GM12891 (cell line): ENCODE results near the gene XPC.

Source experiments
- PAX5 ChIP-seq: IDR thresholded peaks from 2 replicates; pipeline ENCODE4 v1.6.1; 2011; ENCODE audit warnings: low read length, moderate library complexity, mild to moderate bottlenecking; ENCODE audit not compliant: insufficient read depth, severe bottlenecking
- POLR2A ChIP-seq: IDR thresholded peaks from 2 replicates; pipeline ENCODE4 v1.6.1; 2011; ENCODE audit warnings: low read depth, low read length, control low read depth
- POLR2AphosphoS5 ChIP-seq: IDR thresholded peaks from 2 replicates; pipeline ENCODE4 v1.6.1; 2011; ENCODE audit warnings: low read depth, low read length, control low read depth
- POU2F2 ChIP-seq: IDR thresholded peaks from 2 replicates; pipeline ENCODE4 v1.6.1; 2011; ENCODE audit warnings: low read depth, mild to moderate bottlenecking, control low read depth, low read length, moderate library complexity
- TAF1 ChIP-seq: IDR thresholded peaks from 2 replicates; pipeline ENCODE4 v1.6.1; 2011; ENCODE audit warnings: low read depth, low read length, control low read depth

DNA sequence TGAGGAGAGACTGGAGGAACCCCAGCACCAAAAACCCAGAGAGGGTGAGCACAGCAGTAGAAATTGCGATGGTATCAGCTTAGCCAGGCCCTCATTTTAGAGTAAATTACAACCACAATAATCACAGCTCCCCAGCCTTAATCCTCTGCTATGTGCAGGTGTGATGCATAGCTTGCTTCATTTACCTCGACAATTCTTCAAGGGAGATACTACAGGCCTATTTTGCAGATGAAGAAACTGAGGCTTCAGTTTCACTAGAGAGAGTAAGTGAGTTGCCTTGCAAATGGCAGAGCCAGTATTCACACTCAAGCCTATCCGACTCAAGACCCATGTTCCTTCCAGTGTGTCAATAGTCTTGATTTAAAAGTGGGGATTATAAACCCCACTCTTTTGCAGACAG lies 33.6 kb upstream of the XPC start:
- TF ChIP-seq POLR2A (no peak), POLR2AphosphoS5 (no peak), TAF1 (no peak), POU2F2 (no peak), PAX5 (no peak)
